ENCODE results near the gene PKP2.

The PKP2 gene

GRCh38 chr12:32896432-32897280 is at the start of gene PKP2:
Gene PKP2, minus strand, starts transcription at chr12:32896777. Its CDS starts 46 bp downstream, at chr12:32896731.
- ChIA-PET POLR2A (no interaction called here), CTCF (no interaction called here)
- TF ChIP-seq CTCF (IDR thresholded peaks at IDR 0.05; ENCODE audit: insufficient read depth, low read length, missing control alignments): no peak
- H3K4me3 ChIP-seq (ENCODE audit: low read depth, low read length): no peak within 1 kb of the TSS
- no peak for DNase-seq (ENCODE audit: low read depth, low spot score)

- CTCF ChIA-PET: no interaction called here
- TF ChIP-seq CTCF (IDR thresholded peaks at IDR 0.05; ENCODE audit: insufficient read depth, low read length, missing control alignments): no peak
- no peak for DNase-seq (ENCODE audit: low read depth, low spot score)
- POLR2A ChIA-PET: no interaction called here
- H3K4me3 ChIP-seq (ENCODE audit: low read depth, low read length): no peak overlapping the region
These were observed 47.6 kb upstream of the PKP2 start for GRCh38 chr12:32944195-32944594.

GRCh38 chr12:32939801-32940200 is 43.2 kb upstream of the PKP2 start:
- no peak for TF ChIP-seq CTCF (IDR thresholded peaks at IDR 0.05; ENCODE audit: insufficient read depth, low read length, missing control alignments)
- POLR2A ChIA-PET: no interaction called here
- no peak overlapping the region for H3K4me3 ChIP-seq (ENCODE audit: low read depth, low read length)
- DNase-seq (ENCODE audit: low read depth, low spot score): no peak
- CTCF ChIA-PET: no interaction called here

GRCh38 chr12:32926963-32927362 is 30.4 kb upstream of the PKP2 start:
- TF ChIP-seq CTCF (IDR thresholded peaks at IDR 0.05; ENCODE audit: insufficient read depth, low read length, missing control alignments): no peak
- DNase-seq (ENCODE audit: low read depth, low spot score): no peak
- ChIA-PET POLR2A (no interaction called here), CTCF (no interaction called here)
- H3K4me3 ChIP-seq (ENCODE audit: low read depth, low read length): no peak overlapping the region

GRCh38 chr12:32926356-32926755 is 29.8 kb upstream of the PKP2 start:
- no peak for DNase-seq (ENCODE audit: low read depth, low spot score)
- ChIA-PET POLR2A (no interaction called here), CTCF (no interaction called here)
- H3K4me3 ChIP-seq (ENCODE audit: low read depth, low read length): no peak overlapping the region
- no peak for TF ChIP-seq CTCF (IDR thresholded peaks at IDR 0.05; ENCODE audit: insufficient read depth, low read length, missing control alignments)

GRCh38 chr12:32922546-32923297 is 26.1 kb upstream of the PKP2 start:
- TF ChIP-seq CTCF (IDR thresholded peaks at IDR 0.05; ENCODE audit: insufficient read depth, low read length, missing control alignments): no peak
- CTCF ChIA-PET: no interaction called here
- no peak overlapping the region for H3K4me3 ChIP-seq (ENCODE audit: low read depth, low read length)
- POLR2A ChIA-PET: no interaction called here
- DNase-seq (ENCODE audit: low read depth, low spot score): no peak
